ENCODE results near the gene NAV3. TPM values are rescaled to one million over a fixed set of nuclear protein-coding genes. Genes with fewer than 3 reads are reported as not detected.

NAV3 gene
- total and polyA plus RNA-seq, 4 donors = 0.22 to 1.7 (median 0.71) TPM

- Histone ChIP-seq H3K9me3 (ENCODE audit: control insufficient read depth in 4 of 4, low read length in 3 of 4) (no peaks in the 10 kb centered on the region), H3K4me3 (ENCODE audit: low read depth in 1 of 3, low read length in 3 of 3) (no peak overlapping the region), H3K4me1 (ENCODE audit: control insufficient read depth in 4 of 4, insufficient read depth in 4 of 4, low read length in 3 of 4) (no peaks in the 10 kb centered on the region), H3K36me3 (ENCODE audit: control insufficient read depth in 4 of 4, insufficient read depth in 3 of 4, low read depth in 1 of 4, low read length in 3 of 4) (no peaks in the 10 kb centered on the region), H3K27ac (ENCODE audit: low read depth in 1 of 2, low read length in 2 of 2) (no peak overlapping the region), H3K27me3 (ENCODE audit: control insufficient read depth in 4 of 4, insufficient read depth in 4 of 4, low read length in 3 of 4) (no peaks in the 10 kb centered on the region), H3K9ac (ENCODE audit: low read depth in 1 of 2, low read length in 2 of 2) (no peak overlapping the region)
- 69% methylated on average over 4 of the region's 4 CpGs for WGBS
- no peak for DNase-seq (ENCODE audit: low spot score)
- TF ChIP-seq REST (IDR thresholded peaks at IDR 0.05) (no peak), TAF1 (conservative IDR thresholded peaks at IDR 0.05) (no peak), HNF4G (IDR thresholded peaks at IDR 0.05) (no peak), RXRA (IDR thresholded peaks at IDR 0.05) (no peak), SP1 (IDR thresholded peaks at IDR 0.05) (no peak), EGR1 (IDR thresholded peaks at IDR 0.05; ENCODE audit: low read depth in 2 of 2) (no peak), FOXA2 (IDR thresholded peaks at IDR 0.05) (no peak), ATF3 (IDR thresholded peaks at IDR 0.05) (no peak), NR2F2 (IDR thresholded peaks at IDR 0.05) (no peak)
Measured at GRCh38 chr12:78038986-78039385, 208.3 kb downstream of the NAV3 start.

- 82% methylated on average over 1 of the region's 1 CpG for WGBS
- no peaks in the 10 kb centered on the region for H3K9me3 ChIP-seq (ENCODE audit: control insufficient read depth in 4 of 4, low read length in 3 of 4)
- H3K9ac ChIP-seq (ENCODE audit: low read depth in 1 of 2, low read length in 2 of 2) = no peak overlapping the region
- no peak for TF ChIP-seq NR2F2 (IDR thresholded peaks at IDR 0.05)
- no peak for TF ChIP-seq SP1 (IDR thresholded peaks at IDR 0.05)
- no peak for TF ChIP-seq JUND (IDR thresholded peaks at IDR 0.05)
- TF ChIP-seq ZBTB33 (IDR thresholded peaks at IDR 0.05) = no peak
- TF ChIP-seq ATF3 (IDR thresholded peaks at IDR 0.05) = no peak
- no peak for TF ChIP-seq GABPA (IDR thresholded peaks at IDR 0.05 in 1 of 2, conservative IDR thresholded peaks at IDR 0.05 in 1 of 2)
- H3K27ac ChIP-seq (ENCODE audit: low read depth in 1 of 2, low read length in 2 of 2) = no peak overlapping the region
- no peaks in the 10 kb centered on the region for H3K4me1 ChIP-seq (ENCODE audit: control insufficient read depth in 4 of 4, insufficient read depth in 4 of 4, low read length in 3 of 4)
- no peak overlapping the region for H3K4me3 ChIP-seq (ENCODE audit: low read depth in 1 of 3, low read length in 3 of 3)
- H3K27me3 ChIP-seq (ENCODE audit: control insufficient read depth in 4 of 4, insufficient read depth in 4 of 4, low read length in 3 of 4) = no peaks in the 10 kb centered on the region
- no peak for DNase-seq (ENCODE audit: low spot score)
- H3K36me3 ChIP-seq (ENCODE audit: control insufficient read depth in 4 of 4, insufficient read depth in 3 of 4, low read depth in 1 of 4, low read length in 3 of 4) = no peaks in the 10 kb centered on the region
Measured at GRCh38 chr12:78040111-78040510, 209.4 kb downstream of the NAV3 start.

GRCh38 chr12:78050790-78051189, 220.1 kb downstream of the NAV3 start:
- 85% methylated on average over 12 of the region's 12 CpGs for WGBS
- Histone ChIP-seq H3K27me3 (ENCODE audit: control insufficient read depth in 4 of 4, insufficient read depth in 4 of 4, low read length in 3 of 4) (no peaks in the 10 kb centered on the region), H3K9me3 (ENCODE audit: control insufficient read depth in 4 of 4, low read length in 3 of 4) (no peaks in the 10 kb centered on the region), H3K27ac (ENCODE audit: low read depth in 1 of 2, low read length in 2 of 2) (no peak overlapping the region), H3K9ac (ENCODE audit: low read depth in 1 of 2, low read length in 2 of 2) (no peak overlapping the region), H3K36me3 (ENCODE audit: control insufficient read depth in 4 of 4, insufficient read depth in 3 of 4, low read depth in 1 of 4, low read length in 3 of 4) (no peaks in the 10 kb centered on the region), H3K4me1 (ENCODE audit: control insufficient read depth in 4 of 4, insufficient read depth in 4 of 4, low read length in 3 of 4) (no peaks in the 10 kb centered on the region), H3K4me3 (ENCODE audit: low read depth in 1 of 3, low read length in 3 of 3) (no peak overlapping the region)
- no peak for DNase-seq (ENCODE audit: low spot score)
- TF ChIP-seq ATF3 (IDR thresholded peaks at IDR 0.05) (no peak), CTCF (IDR thresholded peaks at IDR 0.05; ENCODE audit: low read depth, low read length, missing input control) (no peak), ZBTB33 (IDR thresholded peaks at IDR 0.05) (no peak), SP1 (IDR thresholded peaks at IDR 0.05) (no peak)
